ENCODE measurements around the gene GALNT6. TPM values are rescaled to one million over a fixed set of nuclear protein-coding genes. Genes with fewer than 3 reads are reported as not detected.

Gene GALNT6
- total RNA-seq, 2 donors from 2014 or later: 3.6 to 4.4 TPM

DNA sequence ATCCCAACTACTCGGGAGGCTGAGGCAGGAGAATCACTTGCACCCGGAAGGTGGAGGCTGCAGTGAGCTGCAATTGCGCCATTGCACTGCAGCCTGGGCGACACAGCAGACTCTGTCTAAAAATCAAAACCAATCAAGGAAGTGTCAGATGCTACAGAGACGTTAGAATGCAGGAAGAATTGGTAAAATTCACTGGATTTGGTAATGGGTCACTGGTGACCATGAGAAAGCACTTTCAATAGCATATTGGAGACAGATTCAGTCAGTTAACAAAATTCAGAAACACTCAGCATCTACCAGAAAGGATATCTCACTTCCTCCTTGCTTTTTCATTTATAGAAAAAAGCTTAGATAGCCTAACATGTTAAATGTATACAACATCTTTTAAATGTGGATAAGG, 84.7 kb downstream of the GALNT6 start:
- DNase-seq (no peak), ATAC-seq (no peak)
- intact Hi-C loops (cut with DNase I): no loop called here

Other genes with a start within 250 kb of the GALNT6 start
- gene TFCP2, start 218.3 kb downstream of the GALNT6 start, total RNA-seq: 10 to 100 TPM; 18.1 to 20.5 TPM
- gene POU6F1, start 173.3 kb downstream of the GALNT6 start, total RNA-seq: 1 to 10 TPM; 5.8 to 8.3 TPM
- gene DAZAP2, start 152.6 kb downstream of the GALNT6 start, total RNA-seq: 100 to 1,000 TPM; 127 to 157 TPM
- gene SMAGP, start 121.0 kb downstream of the GALNT6 start, total RNA-seq: 1 to 10 TPM; 5.0 to 6.0 TPM
- 1 to 10 TPM; 3.2 to 4.0 TPM for gene BIN2, start 67.2 kb downstream of the GALNT6 start, total RNA-seq
- not detected for gene CELA1, start 44.7 kb downstream of the GALNT6 start, total RNA-seq
- gene SLC4A8, start 33.4 kb upstream of the GALNT6 start, total RNA-seq: under 1 TPM; 0.29 to 0.71 TPM
- under 1 TPM; 0.21 to 0.41 TPM for gene SCN8A, start 199.8 kb upstream of the GALNT6 start, total RNA-seq

Measured in left cardiac atrium (tissue), 4 donors.